Measurements from ENCODE around the gene PSEN2.

DNA sequence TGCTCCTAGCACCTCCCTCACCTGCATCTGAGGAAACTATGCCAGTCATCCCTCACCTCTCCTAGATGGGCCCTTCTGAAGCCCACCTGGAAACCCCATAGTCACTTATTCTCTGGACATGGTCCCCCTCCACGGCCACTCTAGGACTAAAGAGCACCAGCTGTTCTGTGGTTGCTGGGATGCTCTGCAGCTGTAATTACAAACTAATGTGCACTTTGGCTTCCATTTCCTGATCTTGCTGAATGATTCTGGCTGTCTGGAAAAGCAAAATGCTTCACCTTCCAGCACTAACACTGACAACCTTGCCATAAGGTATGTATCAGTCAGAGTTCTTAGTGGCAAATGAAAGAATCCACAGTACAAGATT, 48.7 kb upstream of the PSEN2 start:
- TF ChIP-seq, protein P1, sequence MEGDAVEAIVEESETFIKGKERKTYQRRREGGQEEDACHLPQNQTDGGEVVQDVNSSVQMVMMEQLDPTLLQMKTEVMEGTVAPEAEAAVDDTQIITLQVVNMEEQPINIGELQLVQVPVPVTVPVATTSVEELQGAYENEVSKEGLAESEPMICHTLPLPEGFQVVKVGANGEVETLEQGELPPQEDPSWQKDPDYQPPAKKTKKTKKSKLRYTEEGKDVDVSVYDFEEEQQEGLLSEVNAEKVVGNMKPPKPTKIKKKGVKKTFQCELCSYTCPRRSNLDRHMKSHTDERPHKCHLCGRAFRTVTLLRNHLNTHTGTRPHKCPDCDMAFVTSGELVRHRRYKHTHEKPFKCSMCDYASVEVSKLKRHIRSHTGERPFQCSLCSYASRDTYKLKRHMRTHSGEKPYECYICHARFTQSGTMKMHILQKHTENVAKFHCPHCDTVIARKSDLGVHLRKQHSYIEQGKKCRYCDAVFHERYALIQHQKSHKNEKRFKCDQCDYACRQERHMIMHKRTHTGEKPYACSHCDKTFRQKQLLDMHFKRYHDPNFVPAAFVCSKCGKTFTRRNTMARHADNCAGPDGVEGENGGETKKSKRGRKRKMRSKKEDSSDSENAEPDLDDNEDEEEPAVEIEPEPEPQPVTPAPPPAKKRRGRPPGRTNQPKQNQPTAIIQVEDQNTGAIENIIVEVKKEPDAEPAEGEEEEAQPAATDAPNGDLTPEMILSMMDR (optimal IDR thresholded peaks at IDR 0.05 in 1 of 3, IDR thresholded peaks at IDR 0.05 in 1 of 3, conservative IDR thresholded peaks at IDR 0.05 in 1 of 3; ENCODE audit: extremely low read depth in 1 of 3, insufficient read depth in 2 of 3, low read length in 3 of 3): no peak
- no peak for TF ChIP-seq EZH2 (IDR thresholded peaks at IDR 0.05; ENCODE audit: low read length)
